K562 (cell line): ENCODE data around the gene CEP295NL. TPM values are rescaled to one million over a fixed set of nuclear protein-coding genes. Genes with fewer than 3 reads are reported as not detected.

Experiments used
- CBFA2T2 ChIP-seq: fragments of 450-650 bp; conservative IDR thresholded peaks from 2 replicates; pipeline ENCODE4 v1.6.1; 2017; ENCODE audit warnings: mild to moderate bottlenecking
- CREM ChIP-seq: IDR thresholded peaks from 2 replicates; pipeline ENCODE4 v1.6.1; 2014; ENCODE audit warnings: antibody characterized with exemption, low read depth
- ESRRA ChIP-seq: fragments of 450-650 bp; IDR thresholded peaks from 2 replicates; pipeline ENCODE4 v1.6.1; 2014; ENCODE audit warnings: low read depth, mild to moderate bottlenecking, moderate library complexity, borderline replicate concordance
- FOXJ3 ChIP-seq: sonication (generic); formaldehyde crosslinking; IDR thresholded peaks from 2 replicates; pipeline ENCODE4 v1.4.0; 2020; ENCODE audit warnings: mild to moderate bottlenecking, missing genetic modification reagents
- HMGN3 ChIP-seq: IDR thresholded peaks from 2 replicates; pipeline ENCODE4 v1.6.1; 2011; ENCODE audit warnings: borderline replicate concordance, low read depth, mild to moderate bottlenecking, mixed read lengths, low read length; ENCODE audit not compliant: insufficient read length; ENCODE audit errors: extremely low read depth
- HOXB6 ChIP-seq: fragments of 250-450 bp; sonication (Bioruptor Pico); IDR thresholded peaks from 2 replicates; pipeline ENCODE4 v1.5.1; 2022; ENCODE audit warnings: mild to moderate bottlenecking, borderline replicate concordance
- JUND ChIP-seq, 2 experiments: IDR thresholded peaks; 2 replicates in 1 of 2; 3 replicates in 1 of 2; pipeline ENCODE4 v1.6.1; 2011; ENCODE audit warnings: borderline replicate concordance in 2 of 2, low read depth in 2 of 2, low read length in 2 of 2, improper control_type of control experiment in 1 of 2, missing biosample characterization in 1 of 2, missing genetic modification characterization in 1 of 2, missing genetic modification reagents in 1 of 2
- NBN ChIP-seq: fragments of 450-650 bp; IDR thresholded peaks from 2 replicates; pipeline ENCODE4 v1.6.1; 2016; ENCODE audit warnings: low read depth, mild to moderate bottlenecking
- NR2F6 ChIP-seq: fragments of 450-650 bp; formaldehyde crosslinking; IDR thresholded peaks from 2 replicates; pipeline ENCODE4 v1.4.0; 2020; ENCODE audit warnings: mild to moderate bottlenecking
- POLR2H ChIP-seq: IDR thresholded peaks from 2 replicates; pipeline ENCODE4 v1.6.1; 2016; ENCODE audit warnings: missing genetic modification characterization, low read depth, mild to moderate bottlenecking, control low read depth, missing compliant biosample characterization, moderate library complexity
- SAP30 ChIP-seq: fragments of 200-600 bp; sonication (generic); IDR thresholded peaks from 2 replicates; pipeline ENCODE4 v1.6.1; 2012; ENCODE audit warnings: borderline replicate concordance, low read depth, mild to moderate bottlenecking, moderate library complexity, low read length, control low read depth, inconsistent platforms; ENCODE audit not compliant: insufficient read depth, poor library complexity, severe bottlenecking
- SIN3A ChIP-seq, 2 experiments: fragments of 150-350 bp in 1 of 2; IDR thresholded peaks; 2 replicates each; pipeline ENCODE4 v1.6.1; 2011 to 2016; ENCODE audit warnings: borderline replicate concordance in 2 of 2, low read depth in 2 of 2, low read length in 2 of 2, mild to moderate bottlenecking in 2 of 2, moderate library complexity in 2 of 2; ENCODE audit not compliant: control insufficient read depth in 1 of 2
- ZNF699 ChIP-seq: fragments of 250-450 bp; sonication (Bioruptor Pico); IDR thresholded peaks from 2 replicates; pipeline ENCODE4 v1.8.0; 2021; ENCODE audit warnings: mild to moderate bottlenecking, moderate library complexity; ENCODE audit not compliant: insufficient replicate concordance
- ZSCAN32 ChIP-seq: fragments of 450-650 bp; formaldehyde crosslinking; IDR thresholded peaks from 2 replicates; pipeline ENCODE4 v1.4.0; 2020; ENCODE audit warnings: mild to moderate bottlenecking, moderate library complexity
- polyA plus RNA-seq, 8 experiments: library from polyadenylated mRNA; depleted of rRNA in 4 of 8; stranded (reverse) in 5 of 8; unstranded in 3 of 8; fragments of >200 nt; fragmentation: Nextera tagmentation in 2 of 8; fragmentation: Illumina TruSeq in 1 of 8; extraction: Ambion mirVana in 2 of 8; extraction: Trizol in 1 of 8; gene quantifications; 2 replicates each; pipeline versions ENCODE4 v1.2.1 to v1.2.3, GENCODE V29; 2011 to 2014; ENCODE audit warnings: inconsistent platforms in 1 of 8, missing spikeins in 1 of 8
- total RNA-seq, 7 experiments: library from RNA; depleted of rRNA in 6 of 7; stranded (reverse); fragments of >200 nt in 6 of 7; fragmentation: Illumina TruSeq in 2 of 7; extraction: Trizol in 2 of 7; gene quantifications; 2 replicates each; pipeline versions ENCODE4 v1.2.1 to v1.2.3, GENCODE V29; 2011 to 2021; ENCODE audit warnings: low replicate concordance in 1 of 7
- TF ChIP-seq, protein P1 (sequence below): fragments of 450-650 bp; IDR thresholded peaks from 2 replicates; pipeline ENCODE4 v1.6.1; 2018; ENCODE audit not compliant: partially characterized antibody
- TF ChIP-seq, protein P2 (sequence below), 2 experiments: fragments of 200-800 bp in 1 of 2; sonication (Bioruptor generic) in 1 of 2; sonication (generic) in 1 of 2; formaldehyde crosslinking in 1 of 2; IDR thresholded peaks in 1 of 2; conservative IDR thresholded peaks in 1 of 2; 2 replicates each; pipeline versions ENCODE4 v1.5.0 to v1.6.1; 2016 to 2020; ENCODE audit warnings: missing compliant biosample characterization in 1 of 2, missing genetic modification characterization in 1 of 2, missing genetic modification reagents in 1 of 2
- TF ChIP-seq, protein P3 (sequence below), 2 experiments: fragments of 450-650 bp; conservative IDR thresholded peaks; 2 replicates each; pipeline ENCODE4 v1.6.1; 2017; ENCODE audit warnings: mild to moderate bottlenecking in 2 of 2, moderate library complexity in 2 of 2

CEP295NL gene
- total and polyA plus RNA-seq, 9 of the 15 experiments (the other 6 are each of a cell fraction or from before 2014, with no cell fraction given) = not detected

DNA sequence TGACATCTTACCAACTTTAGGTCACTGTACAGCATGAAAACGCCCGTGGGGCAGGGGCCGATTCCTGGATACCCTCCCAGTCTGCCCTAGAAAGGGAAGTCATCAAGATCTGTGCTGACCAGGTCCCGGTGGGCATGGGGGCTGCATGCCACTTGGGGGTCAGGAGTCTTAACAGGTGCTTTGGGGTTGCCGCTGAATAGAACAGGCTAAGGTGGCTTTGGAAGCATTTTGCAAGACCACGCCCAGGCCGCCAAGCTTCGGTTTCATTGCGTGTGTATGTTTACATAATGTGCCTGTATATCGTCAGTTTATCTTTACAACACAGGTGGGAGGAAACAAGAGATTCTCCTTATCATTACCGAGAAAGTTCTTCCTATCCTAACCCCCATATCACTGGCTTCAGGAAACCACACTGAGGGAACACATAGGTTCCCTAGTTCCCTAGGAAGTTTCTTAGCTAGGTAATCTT, 49.0 kb downstream of the CEP295NL start (continued):
- TF ChIP-seq, protein P1, sequence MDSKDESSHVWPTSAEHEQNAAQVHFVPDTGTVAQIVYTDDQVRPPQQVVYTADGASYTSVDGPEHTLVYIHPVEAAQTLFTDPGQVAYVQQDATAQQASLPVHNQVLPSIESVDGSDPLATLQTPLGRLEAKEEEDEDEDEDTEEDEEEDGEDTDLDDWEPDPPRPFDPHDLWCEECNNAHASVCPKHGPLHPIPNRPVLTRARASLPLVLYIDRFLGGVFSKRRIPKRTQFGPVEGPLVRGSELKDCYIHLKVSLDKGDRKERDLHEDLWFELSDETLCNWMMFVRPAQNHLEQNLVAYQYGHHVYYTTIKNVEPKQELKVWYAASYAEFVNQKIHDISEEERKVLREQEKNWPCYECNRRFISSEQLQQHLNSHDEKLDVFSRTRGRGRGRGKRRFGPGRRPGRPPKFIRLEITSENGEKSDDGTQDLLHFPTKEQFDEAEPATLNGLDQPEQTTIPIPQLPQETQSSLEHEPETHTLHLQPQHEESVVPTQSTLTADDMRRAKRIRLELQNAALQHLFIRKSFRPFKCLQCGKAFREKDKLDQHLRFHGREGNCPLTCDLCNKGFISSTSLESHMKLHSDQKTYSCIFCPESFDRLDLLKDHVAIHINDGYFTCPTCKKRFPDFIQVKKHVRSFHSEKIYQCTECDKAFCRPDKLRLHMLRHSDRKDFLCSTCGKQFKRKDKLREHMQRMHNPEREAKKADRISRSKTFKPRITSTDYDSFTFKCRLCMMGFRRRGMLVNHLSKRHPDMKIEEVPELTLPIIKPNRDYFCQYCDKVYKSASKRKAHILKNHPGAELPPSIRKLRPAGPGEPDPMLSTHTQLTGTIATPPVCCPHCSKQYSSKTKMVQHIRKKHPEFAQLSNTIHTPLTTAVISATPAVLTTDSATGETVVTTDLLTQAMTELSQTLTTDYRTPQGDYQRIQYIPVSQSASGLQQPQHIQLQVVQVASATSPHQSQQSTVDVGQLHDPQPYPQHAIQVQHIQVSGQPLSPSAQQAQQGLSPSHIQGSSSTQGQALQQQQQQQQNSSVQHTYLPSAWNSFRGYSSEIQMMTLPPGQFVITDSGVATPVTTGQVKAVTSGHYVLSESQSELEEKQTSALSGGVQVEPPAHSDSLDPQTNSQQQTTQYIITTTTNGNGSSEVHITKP = peak; percentile 75
- TF ChIP-seq ESRRA = peak; percentile 47; the same call in 1 of the 2 replicates
- TF ChIP-seq ZNF699 (CRISPR knock-in tag) = no peak
- TF ChIP-seq SAP30 = no peak
- no peak for TF ChIP-seq POLR2H (tag)
- peak; percentile 31; the same call in 1 of the 2 replicates for TF ChIP-seq JUND (IDR thresholded peaks at IDR 0.05; ENCODE audit: borderline replicate concordance, low read depth, low read length)
- TF ChIP-seq JUND (tag; IDR thresholded peaks at IDR 0.05; ENCODE audit: borderline replicate concordance, low read depth, low read length) = peak; percentile 32; the same call in 1 of the 3 replicates
- TF ChIP-seq, protein P2, sequence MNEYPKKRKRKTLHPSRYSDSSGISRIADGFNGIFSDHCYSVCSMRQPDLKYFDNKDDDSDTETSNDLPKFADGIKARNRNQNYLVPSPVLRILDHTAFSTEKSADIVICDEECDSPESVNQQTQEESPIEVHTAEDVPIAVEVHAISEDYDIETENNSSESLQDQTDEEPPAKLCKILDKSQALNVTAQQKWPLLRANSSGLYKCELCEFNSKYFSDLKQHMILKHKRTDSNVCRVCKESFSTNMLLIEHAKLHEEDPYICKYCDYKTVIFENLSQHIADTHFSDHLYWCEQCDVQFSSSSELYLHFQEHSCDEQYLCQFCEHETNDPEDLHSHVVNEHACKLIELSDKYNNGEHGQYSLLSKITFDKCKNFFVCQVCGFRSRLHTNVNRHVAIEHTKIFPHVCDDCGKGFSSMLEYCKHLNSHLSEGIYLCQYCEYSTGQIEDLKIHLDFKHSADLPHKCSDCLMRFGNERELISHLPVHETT (CRISPR knock-in tag; conservative IDR thresholded peaks at IDR 0.05 in 1 of 2, IDR thresholded peaks at IDR 0.05 in 1 of 2) = no peak
- TF ChIP-seq NBN = peak; percentile 30; the same call in 1 of the 2 replicates
- no peak for TF ChIP-seq SIN3A (IDR thresholded peaks at IDR 0.05; ENCODE audit: borderline replicate concordance in 2 of 2, control insufficient read depth in 1 of 2, low read depth in 2 of 2, low read length in 2 of 2)
- no peak for TF ChIP-seq HOXB6 (CRISPR knock-in tag)
- no peak for TF ChIP-seq NR2F6 (CRISPR knock-in tag)
- TF ChIP-seq ZSCAN32 (CRISPR knock-in tag) = no peak
- TF ChIP-seq CREM = 0 out of 2 replicates have a peak, but pooled peaks have one; percentile 10
- TF ChIP-seq, protein P3, sequence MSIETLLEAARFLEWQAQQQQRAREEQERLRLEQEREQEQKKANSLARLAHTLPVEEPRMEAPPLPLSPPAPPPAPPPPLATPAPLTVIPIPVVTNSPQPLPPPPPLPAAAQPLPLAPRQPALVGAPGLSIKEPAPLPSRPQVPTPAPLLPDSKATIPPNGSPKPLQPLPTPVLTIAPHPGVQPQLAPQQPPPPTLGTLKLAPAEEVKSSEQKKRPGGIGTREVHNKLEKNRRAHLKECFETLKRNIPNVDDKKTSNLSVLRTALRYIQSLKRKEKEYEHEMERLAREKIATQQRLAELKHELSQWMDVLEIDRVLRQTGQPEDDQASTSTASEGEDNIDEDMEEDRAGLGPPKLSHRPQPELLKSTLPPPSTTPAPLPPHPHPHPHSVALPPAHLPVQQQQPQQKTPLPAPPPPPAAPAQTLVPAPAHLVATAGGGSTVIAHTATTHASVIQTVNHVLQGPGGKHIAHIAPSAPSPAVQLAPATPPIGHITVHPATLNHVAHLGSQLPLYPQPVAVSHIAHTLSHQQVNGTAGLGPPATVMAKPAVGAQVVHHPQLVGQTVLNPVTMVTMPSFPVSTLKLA (conservative IDR thresholded peaks at IDR 0.05) = 0 out of 4 replicates have a peak, but pooled peaks of 1 of the 2 experiments have one; percentile 41
- TF ChIP-seq FOXJ3 = no peak
- peak; percentile 80 for TF ChIP-seq CBFA2T2
- TF ChIP-seq HMGN3 = peak; percentile 28
